VCaP (cell line): Measurements from ENCODE around the gene TMEM167B.
A peak's percentile ranks its signal among the peaks of the same experiment; 100 is the strongest.

Experiments
- H3K27ac ChIP-seq: fragments of 450-650 bp; 2 replicates; pipeline ENCODE4 v1.5.1; 2017
- CTCF ChIP-seq: fragments of 450-650 bp; conservative IDR thresholded peaks from 2 replicates; pipeline ENCODE4 v1.5.1; 2017; ENCODE audit warnings: mild to moderate bottlenecking, moderate library complexity

TMEM167B gene

DNA sequence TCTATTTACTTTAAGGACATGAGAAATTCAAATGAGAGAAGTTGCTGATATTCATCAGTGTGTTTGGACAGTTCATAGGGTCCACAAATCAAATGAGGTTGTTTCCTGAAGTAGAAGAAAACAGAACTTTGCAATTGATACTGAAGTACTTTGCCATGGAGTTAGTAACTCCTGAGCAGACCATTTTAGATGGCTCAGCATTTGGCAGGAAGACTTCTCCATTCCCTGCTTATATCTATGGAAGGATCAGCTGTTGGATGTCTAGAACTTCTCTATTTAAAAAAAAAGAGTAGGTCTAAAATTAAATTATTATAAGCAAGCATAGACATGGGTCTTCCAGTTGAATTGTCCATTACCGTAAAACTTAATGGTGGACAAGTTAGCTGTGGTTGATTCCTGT is 5.1 kb downstream of the TMEM167B start:
- no peak for TF ChIP-seq CTCF
- H3K27ac ChIP-seq: peak overlapping the region; percentile 71

GRCh38 chr1:109096120-109096519 is 5.6 kb downstream of the TMEM167B start:
- peak overlapping the region; percentile 71 for H3K27ac ChIP-seq
- no peak for TF ChIP-seq CTCF

DNA sequence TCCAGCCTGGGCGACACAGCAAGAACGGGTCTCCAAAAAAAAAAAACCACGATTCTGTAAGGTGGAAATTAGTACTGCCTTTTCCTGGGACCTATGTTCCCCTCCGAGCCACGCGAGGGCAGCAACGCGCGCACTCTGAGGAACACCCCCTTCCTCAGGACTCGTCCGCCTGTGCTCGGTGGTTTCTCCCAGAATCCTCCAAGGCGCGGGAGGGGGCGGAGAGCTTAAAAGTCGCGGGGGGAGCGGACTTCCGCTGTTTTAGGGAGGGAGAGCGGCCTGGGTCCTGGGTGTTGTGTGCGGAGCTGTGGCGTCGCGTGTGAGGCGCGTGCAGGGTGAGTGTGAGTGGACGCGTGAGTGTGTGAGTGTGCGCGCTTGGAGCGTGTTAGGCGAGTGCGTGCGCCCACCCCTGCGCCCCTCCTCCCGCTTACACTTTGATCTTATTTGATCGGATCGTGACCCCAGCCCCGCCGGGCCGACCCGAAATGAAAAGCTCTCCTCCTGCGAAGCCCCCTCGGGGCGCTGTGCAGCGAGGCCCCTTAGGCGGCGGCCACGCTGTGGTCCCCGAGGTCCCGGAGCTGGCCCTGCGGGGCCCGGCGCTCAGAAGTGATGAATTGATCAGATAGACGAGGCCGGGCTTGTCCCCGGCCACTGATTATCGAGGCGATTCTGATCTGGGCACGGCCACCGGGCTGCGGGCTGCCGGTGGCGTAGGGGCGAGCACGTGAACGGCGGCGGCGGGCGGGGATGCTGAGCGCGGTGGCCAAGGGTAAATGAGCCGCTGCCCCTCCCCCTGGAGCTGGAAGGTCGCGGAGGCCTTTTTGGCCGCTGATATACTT is 9.6 kb downstream of the TMEM167B start:
- TF ChIP-seq CTCF: peak; percentile 93
- peak overlapping the region; percentile 98 for H3K27ac ChIP-seq

DNA sequence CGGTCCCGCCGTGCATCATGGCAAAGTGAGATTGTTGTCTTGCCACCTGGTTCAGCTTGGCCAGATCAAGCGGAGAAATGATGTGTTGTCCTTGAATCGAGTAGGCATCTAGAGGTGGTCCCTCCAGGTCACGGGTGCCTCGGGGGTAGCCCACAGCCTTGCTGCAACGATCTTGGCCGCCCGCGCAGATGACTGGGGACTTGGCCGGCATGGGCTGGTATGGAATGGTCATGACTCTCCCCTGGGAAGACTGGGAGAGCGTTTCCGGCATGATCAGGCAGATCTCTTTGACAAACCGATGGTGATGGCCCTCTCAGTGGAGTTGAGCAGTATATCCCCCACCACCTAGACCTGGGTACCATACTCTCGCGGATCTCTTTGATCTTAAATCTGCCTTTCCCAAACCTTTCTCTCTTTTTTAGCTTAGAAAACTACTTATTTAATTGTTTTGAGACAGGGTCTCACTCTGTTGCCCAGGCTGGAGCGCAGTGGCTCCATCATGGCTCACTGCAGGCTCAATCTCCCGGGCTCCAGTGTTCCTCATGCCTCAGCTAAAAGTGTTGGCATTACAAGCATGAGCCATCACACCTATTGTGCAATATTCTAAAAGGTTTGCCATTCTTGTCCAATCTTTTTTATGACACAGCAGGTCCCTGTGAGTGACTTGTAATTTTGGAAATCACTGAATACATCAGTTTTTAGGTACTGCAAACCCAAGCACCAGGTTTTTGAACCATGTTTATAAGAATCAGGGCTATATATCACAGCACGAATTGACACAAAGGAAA is 14.0 kb downstream of the TMEM167B start:
- H3K27ac ChIP-seq: no peak overlapping the region
- no peak for TF ChIP-seq CTCF

- H3K27ac ChIP-seq: no peak overlapping the region
- TF ChIP-seq CTCF: no peak
Observed at GRCh38 chr1:109105881-109106280, 15.3 kb downstream of the TMEM167B start.

GRCh38 chr1:109107785-109108184 is 17.2 kb downstream of the TMEM167B start:
- no peak for TF ChIP-seq CTCF
- no peak overlapping the region for H3K27ac ChIP-seq

GRCh38 chr1:109109906-109110305 is 19.3 kb downstream of the TMEM167B start:
- no peak overlapping the region for H3K27ac ChIP-seq
- TF ChIP-seq CTCF: no peak
